ENCODE measurements around the gene LAMC3. TPM values are rescaled to one million over a fixed set of nuclear protein-coding genes. Genes with fewer than 3 reads are reported as not detected.

LAMC3 gene
- total and polyA plus RNA-seq, 7 donors, result 0.17 to 0.96 (median 0.22) TPM; not detected in 1

DNA sequence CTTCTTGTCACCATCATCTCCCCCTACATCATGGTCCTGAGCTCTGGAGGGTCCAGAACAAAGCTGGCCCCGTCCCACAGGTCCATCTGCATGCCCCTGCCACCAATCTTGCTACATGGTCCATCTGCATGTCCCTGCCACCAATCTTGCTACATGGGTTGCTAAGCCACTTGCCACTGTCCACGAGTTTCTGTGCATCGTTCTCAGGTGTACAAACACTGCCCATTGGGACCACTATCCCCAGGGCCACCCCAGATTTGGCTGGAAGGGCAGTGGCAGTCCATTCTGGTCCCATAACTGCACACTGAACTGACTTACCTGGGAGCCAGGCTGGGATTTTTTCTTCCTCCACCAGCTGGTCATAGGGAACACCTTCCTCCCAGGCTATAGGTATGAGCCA is 8.0 kb upstream of the LAMC3 start:
- no peak for DNase-seq
- WGBS, 3 donors, result 59 to 72% (median 60%) methylated on average over 3 of the region's 3 CpGs

DNA sequence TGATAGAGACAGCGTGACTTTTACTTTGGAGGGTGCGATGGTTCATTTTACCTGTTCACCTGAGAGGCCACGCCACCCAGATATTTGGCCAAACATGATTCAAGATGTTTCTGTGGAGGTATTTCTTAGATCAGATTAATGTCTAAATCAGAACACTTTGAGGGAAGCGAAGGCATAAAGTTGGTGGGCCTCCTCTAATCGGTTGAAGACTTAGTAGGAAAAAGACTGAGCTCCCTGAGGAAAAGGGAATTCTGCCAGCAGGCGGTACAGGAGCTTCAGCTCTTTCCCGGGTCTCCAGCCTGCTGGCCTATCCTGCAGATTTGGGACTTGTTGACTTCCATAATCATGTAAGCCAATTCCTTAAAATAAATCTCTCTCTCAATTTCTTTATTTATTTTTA is 7.0 kb upstream of the LAMC3 start:
- TF ChIP-seq, protein P1, sequence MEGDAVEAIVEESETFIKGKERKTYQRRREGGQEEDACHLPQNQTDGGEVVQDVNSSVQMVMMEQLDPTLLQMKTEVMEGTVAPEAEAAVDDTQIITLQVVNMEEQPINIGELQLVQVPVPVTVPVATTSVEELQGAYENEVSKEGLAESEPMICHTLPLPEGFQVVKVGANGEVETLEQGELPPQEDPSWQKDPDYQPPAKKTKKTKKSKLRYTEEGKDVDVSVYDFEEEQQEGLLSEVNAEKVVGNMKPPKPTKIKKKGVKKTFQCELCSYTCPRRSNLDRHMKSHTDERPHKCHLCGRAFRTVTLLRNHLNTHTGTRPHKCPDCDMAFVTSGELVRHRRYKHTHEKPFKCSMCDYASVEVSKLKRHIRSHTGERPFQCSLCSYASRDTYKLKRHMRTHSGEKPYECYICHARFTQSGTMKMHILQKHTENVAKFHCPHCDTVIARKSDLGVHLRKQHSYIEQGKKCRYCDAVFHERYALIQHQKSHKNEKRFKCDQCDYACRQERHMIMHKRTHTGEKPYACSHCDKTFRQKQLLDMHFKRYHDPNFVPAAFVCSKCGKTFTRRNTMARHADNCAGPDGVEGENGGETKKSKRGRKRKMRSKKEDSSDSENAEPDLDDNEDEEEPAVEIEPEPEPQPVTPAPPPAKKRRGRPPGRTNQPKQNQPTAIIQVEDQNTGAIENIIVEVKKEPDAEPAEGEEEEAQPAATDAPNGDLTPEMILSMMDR (IDR thresholded peaks at IDR 0.05), result no peak
- intact Hi-C loops (cut with DNase I), result no loop called here
- ATAC-seq, result no peak
- Histone ChIP-seq H3K27me3 (ENCODE audit: insufficient read depth in 3 of 3, low read length in 2 of 3) (peaks cover 0 to 49% (median 16%) of the 10 kb centered on the region in 3 donors), H3K27ac (no peak overlapping the region), H3K9me3 (no peaks in the 10 kb centered on the region), H3K36me3 (ENCODE audit: insufficient read depth in 1 of 2, low read depth in 1 of 2) (no peaks in the 10 kb centered on the region), H3K4me1 (no peaks in the 10 kb centered on the region), H3K4me3 (no peak overlapping the region)
- DNase-seq, result no peak
- WGBS, 3 donors, result 79 to 85% (median 80%) methylated on average over 7 of the region's 7 CpGs

More for the DNA sequence above, 8.0 kb upstream of the LAMC3 start:
- no peaks in the 10 kb centered on the region for H3K9me3 ChIP-seq
- H3K36me3 ChIP-seq (ENCODE audit: insufficient read depth in 1 of 2, low read depth in 1 of 2), result no peaks in the 10 kb centered on the region
- TF ChIP-seq, protein P1 (IDR thresholded peaks at IDR 0.05), result no peak
- peaks cover 0 to 41% (median 16%) of the 10 kb centered on the region in 3 donors for H3K27me3 ChIP-seq (ENCODE audit: insufficient read depth in 3 of 3, low read length in 2 of 3)
- no peak for ATAC-seq
- intact Hi-C loops (cut with DNase I), result no loop called here
- no peaks in the 10 kb centered on the region for H3K4me1 ChIP-seq
- H3K27ac ChIP-seq, result no peak overlapping the region
- H3K4me3 ChIP-seq, result no peak overlapping the region

DNA sequence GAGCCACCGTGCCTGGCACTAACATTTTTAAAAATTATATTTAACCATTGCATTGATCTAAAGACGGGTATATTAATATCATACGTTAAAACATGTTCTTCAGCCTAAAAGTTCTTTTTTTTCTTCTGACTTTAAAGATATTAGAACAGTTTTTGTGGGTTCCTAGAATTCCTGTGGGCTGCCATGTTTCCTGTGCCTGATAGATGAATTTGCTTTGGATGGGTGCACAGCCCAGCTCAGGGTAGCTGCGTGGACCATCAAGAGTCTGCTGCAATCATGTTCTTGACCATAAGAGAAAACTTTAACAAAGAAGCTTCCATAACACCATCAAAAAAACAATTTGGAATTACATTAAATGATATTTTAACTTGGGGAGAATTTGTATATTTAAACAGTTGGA is 2.4 kb upstream of the LAMC3 start:
- Histone ChIP-seq H3K27ac (no peak overlapping the region), H3K4me3 (no peak overlapping the region), H3K27me3 (ENCODE audit: insufficient read depth in 3 of 3, low read length in 2 of 3) (peaks cover 0 to 65% (median 10%) of the 10 kb centered on the region in 3 donors), H3K9me3 (no peaks in the 10 kb centered on the region), H3K4me1 (no peaks in the 10 kb centered on the region), H3K36me3 (ENCODE audit: insufficient read depth in 1 of 2, low read depth in 1 of 2) (no peaks in the 10 kb centered on the region)
- 81 to 87% (median 83%) methylated on average over 4 of the region's 4 CpGs for WGBS, 3 donors
- no peak for ATAC-seq
- intact Hi-C loops (cut with DNase I), result no loop called here
- DNase-seq, result no peak
- TF ChIP-seq, protein P1 (IDR thresholded peaks at IDR 0.05), result no peak

DNA sequence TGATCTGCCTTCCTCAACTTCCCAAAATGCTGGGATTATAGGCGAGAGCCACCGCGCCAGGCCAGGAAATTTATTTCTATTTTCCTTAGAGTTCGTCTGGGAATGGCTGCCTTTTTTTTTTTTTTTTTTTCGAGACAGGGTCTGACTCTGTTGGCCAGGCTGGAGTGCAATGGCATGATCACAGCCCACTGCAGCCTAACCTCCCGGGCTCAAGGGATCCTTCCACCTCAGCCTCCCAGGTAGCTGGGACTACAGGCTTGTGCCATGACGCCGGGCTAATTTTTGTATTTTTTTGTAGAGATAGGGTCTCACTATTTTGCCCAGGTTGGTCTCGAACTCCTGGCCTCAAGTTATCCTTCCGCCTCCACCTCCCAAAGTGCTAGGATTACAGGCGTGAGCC is 888 bp upstream of the LAMC3 start:
- TF ChIP-seq, protein P1 (IDR thresholded peaks at IDR 0.05), result no peak
- no peak for DNase-seq
- peaks cover 0 to 60% (median 12%) of the 10 kb centered on the region in 3 donors for H3K27me3 ChIP-seq (ENCODE audit: insufficient read depth in 3 of 3, low read length in 2 of 3)
- intact Hi-C loops (cut with DNase I), result no loop called here
- no peak overlapping the region for H3K27ac ChIP-seq
- ATAC-seq, result no peak
- H3K4me1 ChIP-seq, result no peaks in the 10 kb centered on the region
- no peak overlapping the region for H3K4me3 ChIP-seq
- 75 to 87% (median 86%) methylated on average over 11 of the region's 11 CpGs for WGBS, 3 donors
- H3K9me3 ChIP-seq, result no peaks in the 10 kb centered on the region
- no peaks in the 10 kb centered on the region for H3K36me3 ChIP-seq (ENCODE audit: insufficient read depth in 1 of 2, low read depth in 1 of 2)

DNA sequence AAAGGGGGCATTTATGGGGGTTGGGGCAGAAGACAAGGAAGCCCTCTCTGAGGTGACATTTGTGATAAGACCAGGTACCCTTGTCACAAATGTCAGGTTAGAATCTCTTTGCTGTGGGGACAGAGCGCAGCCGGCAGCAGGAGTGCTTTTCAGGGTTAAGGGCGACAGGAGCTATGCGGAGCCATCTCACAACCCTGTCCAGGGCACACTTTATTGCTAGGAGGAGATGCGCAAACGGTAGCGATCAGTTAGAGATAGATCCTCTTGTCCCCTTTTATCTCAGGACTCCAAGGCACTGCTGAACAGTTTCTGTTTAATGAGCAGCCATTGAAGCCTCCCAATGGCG is 438 bp upstream of the LAMC3 start:
- 27 to 36% (median 32%) methylated on average over 8 of the region's 8 CpGs for WGBS, 3 donors
- Histone ChIP-seq H3K27me3 (ENCODE audit: insufficient read depth in 3 of 3, low read length in 2 of 3) (peaks cover 0 to 60% (median 12%) of the 10 kb centered on the region in 3 donors), H3K36me3 (ENCODE audit: insufficient read depth in 1 of 2, low read depth in 1 of 2) (no peaks in the 10 kb centered on the region), H3K4me3 (peak overlapping the region; percentile 22), H3K27ac (no peak overlapping the region), H3K9me3 (no peaks in the 10 kb centered on the region), H3K4me1 (no peaks in the 10 kb centered on the region)
- DNase-seq, result no peak
- intact Hi-C loops (cut with DNase I), result no loop called here
- TF ChIP-seq, protein P1 (IDR thresholded peaks at IDR 0.05), result no peak
- no peak for ATAC-seq
